ENCODE results near the gene PTPN9.
"Not testable (repeated sequence)": the region's sequence is repeated elsewhere in the genome, so short reads cannot be mapped to it uniquely, and the experiment has no call there.

PTPN9 gene

GRCh38 chr15:75533945-75534344, 45.2 kb downstream of the PTPN9 start:
- FAIRE-seq: no peak

GRCh38 chr15:75532413-75533250, 46.5 kb downstream of the PTPN9 start:
- FAIRE-seq (no peak), DNase-seq (ENCODE audit: insufficient read length, low spot score) (peak; percentile 37)

More at GRCh38 chr15:75533945-75534344, 45.2 kb downstream of the PTPN9 start:
- no peak for DNase-seq (ENCODE audit: insufficient read length, low spot score)

- FAIRE-seq: no peak
- no peak for DNase-seq (ENCODE audit: insufficient read length, low spot score)
These were observed 48.1 kb downstream of the PTPN9 start for GRCh38 chr15:75531041-75531450.

- FAIRE-seq: no peak
These were observed 48.9 kb downstream of the PTPN9 start for GRCh38 chr15:75530169-75530568.

GRCh38 chr15:75525756-75526155, 53.4 kb downstream of the PTPN9 start:
- not testable (repeated sequence) for FAIRE-seq; DNase-seq (ENCODE audit: insufficient read length, low spot score)

More at GRCh38 chr15:75530169-75530568, 48.9 kb downstream of the PTPN9 start:
- DNase-seq (ENCODE audit: insufficient read length, low spot score): no peak

- FAIRE-seq: no peak
- DNase-seq (ENCODE audit: insufficient read length, low spot score): no peak
These were observed 56.1 kb downstream of the PTPN9 start for GRCh38 chr15:75523011-75523410.

- no peak for DNase-seq (ENCODE audit: insufficient read length, low spot score)
- FAIRE-seq: no peak
These were observed 61.9 kb downstream of the PTPN9 start for GRCh38 chr15:75517233-75517632.

- FAIRE-seq: no peak
- DNase-seq (ENCODE audit: insufficient read length, low spot score): no peak
These were observed 70.1 kb downstream of the PTPN9 start for GRCh38 chr15:75508840-75509532.

- FAIRE-seq: no peak
- no peak for DNase-seq (ENCODE audit: insufficient read length, low spot score)
These were observed 76.8 kb downstream of the PTPN9 start for GRCh38 chr15:75502360-75502759.

GRCh38 chr15:75493732-75494131, 85.4 kb downstream of the PTPN9 start:
- FAIRE-seq (no peak), DNase-seq (ENCODE audit: insufficient read length, low spot score) (no peak)

- DNase-seq (ENCODE audit: insufficient read length, low spot score) (no peak), FAIRE-seq (no peak)
These were observed 95.2 kb downstream of the PTPN9 start for GRCh38 chr15:75483961-75484360.

GRCh38 chr15:75483556-75483955, 95.6 kb downstream of the PTPN9 start:
- FAIRE-seq; DNase-seq (ENCODE audit: insufficient read length, low spot score): not testable (repeated sequence)

GRCh38 chr15:75483106-75483505, 96.0 kb downstream of the PTPN9 start:
- DNase-seq (ENCODE audit: insufficient read length, low spot score) (no peak), FAIRE-seq (no peak)

- DNase-seq (ENCODE audit: insufficient read length, low spot score); FAIRE-seq: not testable (repeated sequence)
These were observed 98.7 kb downstream of the PTPN9 start for GRCh38 chr15:75480463-75480862.

GRCh38 chr15:75479670-75480069, 99.4 kb downstream of the PTPN9 start:
- DNase-seq (ENCODE audit: insufficient read length, low spot score): no peak
- no peak for FAIRE-seq

GRCh38 chr15:75477094-75477493, 102.0 kb downstream of the PTPN9 start:
- not testable (repeated sequence) for FAIRE-seq; DNase-seq (ENCODE audit: insufficient read length, low spot score)

- DNase-seq (ENCODE audit: insufficient read length, low spot score) (no peak), FAIRE-seq (no peak)
These were observed 110.1 kb downstream of the PTPN9 start for GRCh38 chr15:75468913-75469598.

- DNase-seq (ENCODE audit: insufficient read length, low spot score): no peak
- no peak for FAIRE-seq
These were observed 118.5 kb downstream of the PTPN9 start for GRCh38 chr15:75460646-75461045.

- FAIRE-seq: no peak
- no peak for DNase-seq (ENCODE audit: insufficient read length, low spot score)
These were observed 119.5 kb downstream of the PTPN9 start for GRCh38 chr15:75459581-75459980.

- DNase-seq (ENCODE audit: insufficient read length, low spot score) (no peak), FAIRE-seq (no peak)
These were observed 122.4 kb downstream of the PTPN9 start for GRCh38 chr15:75456710-75457109.

GRCh38 chr15:75455982-75456531, 123.1 kb downstream of the PTPN9 start:
- FAIRE-seq (no peak), DNase-seq (ENCODE audit: insufficient read length, low spot score) (peak; percentile 51)

Measured in HTR-8/SVneo (cell line).